Upper lobe of left lung (tissue), 4 donors: ENCODE measurements around the gene OR7D2.

ENCODE experiments used
- EP300 ChIP-seq, 4 donors: sonication (generic); formaldehyde crosslinking; IDR thresholded peaks; one replicate each; pipeline ENCODE4 v1.5.1; 2017; ENCODE audit warnings: antibody characterized with exemption in 4 of 4, control low read depth in 2 of 4
- TF ChIP-seq, protein P1 (sequence below), 6 experiments: fragments of 450-650 bp in 4 of 6; fragments of 200-600 bp in 2 of 6; sonication (generic) in 2 of 6; IDR thresholded peaks; one replicate each; pipeline ENCODE4 v1.5.1; 2016 to 2019; ENCODE audit warnings: antibody characterized with exemption in 6 of 6

DNA sequence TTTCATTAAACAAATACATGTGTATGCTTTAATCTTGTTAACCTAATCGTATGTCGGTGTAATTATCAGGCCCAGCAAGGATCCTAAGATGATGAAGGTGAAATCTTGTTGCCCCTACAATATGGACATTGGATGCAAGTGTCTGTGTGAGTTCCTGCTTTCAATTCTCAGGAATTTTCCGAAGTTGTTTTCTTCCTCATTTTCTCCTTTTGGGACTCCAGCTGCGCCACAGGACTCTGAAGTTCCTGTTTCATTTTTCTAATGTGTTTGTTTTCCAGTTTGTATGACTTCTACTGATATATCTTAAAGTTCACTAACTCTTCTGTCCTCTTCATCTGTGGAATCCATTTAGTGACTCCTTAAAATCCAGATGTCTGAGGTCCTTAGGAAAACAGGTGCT lies 11.9 kb upstream of the OR7D2 start:
- TF ChIP-seq, protein P1, sequence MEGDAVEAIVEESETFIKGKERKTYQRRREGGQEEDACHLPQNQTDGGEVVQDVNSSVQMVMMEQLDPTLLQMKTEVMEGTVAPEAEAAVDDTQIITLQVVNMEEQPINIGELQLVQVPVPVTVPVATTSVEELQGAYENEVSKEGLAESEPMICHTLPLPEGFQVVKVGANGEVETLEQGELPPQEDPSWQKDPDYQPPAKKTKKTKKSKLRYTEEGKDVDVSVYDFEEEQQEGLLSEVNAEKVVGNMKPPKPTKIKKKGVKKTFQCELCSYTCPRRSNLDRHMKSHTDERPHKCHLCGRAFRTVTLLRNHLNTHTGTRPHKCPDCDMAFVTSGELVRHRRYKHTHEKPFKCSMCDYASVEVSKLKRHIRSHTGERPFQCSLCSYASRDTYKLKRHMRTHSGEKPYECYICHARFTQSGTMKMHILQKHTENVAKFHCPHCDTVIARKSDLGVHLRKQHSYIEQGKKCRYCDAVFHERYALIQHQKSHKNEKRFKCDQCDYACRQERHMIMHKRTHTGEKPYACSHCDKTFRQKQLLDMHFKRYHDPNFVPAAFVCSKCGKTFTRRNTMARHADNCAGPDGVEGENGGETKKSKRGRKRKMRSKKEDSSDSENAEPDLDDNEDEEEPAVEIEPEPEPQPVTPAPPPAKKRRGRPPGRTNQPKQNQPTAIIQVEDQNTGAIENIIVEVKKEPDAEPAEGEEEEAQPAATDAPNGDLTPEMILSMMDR (IDR thresholded peaks at IDR 0.05), result no peak
- no peak for TF ChIP-seq EP300 (IDR thresholded peaks at IDR 0.05)
